HCT116 (cell line): Measurements from ENCODE around the gene C2orf76. TPM values are rescaled to one million over a fixed set of nuclear protein-coding genes. Genes with fewer than 3 reads are reported as not detected.

Experiments
- ATAC-seq: fragments of 200-7000 bp; cut with Tn5 transposase; 2 replicates; pipeline ENCODE4 v1.9.1; 2020; ENCODE audit warnings: mild to moderate bottlenecking, moderate library complexity
- BruUV-seq: library from RNA; stranded (reverse); fragments of 400-500 nt; replicated peaks from 2 replicates; lab custom pipeline; 2021; lab: Mats Ljungman, UMichigan
- CTCF ChIA-PET: fragments of 300-600 bp; sonication (Branson Sonifier 250); formaldehyde crosslinking; loops from one replicate; lab custom pipeline; 2021; ENCODE audit warnings: antibody characterized with exemption; lab: Charles Lee
- POLR2A ChIA-PET: fragments of 300-600, 350-600 bp; sonication (Branson Sonifier 250); formaldehyde crosslinking; loops from one replicate; lab custom pipeline; 2021; ENCODE audit warnings: antibody characterized with exemption; lab: Charles Lee
- RAD21 ChIA-PET, 2 experiments: fragments of 300-600 bp; sonication (Branson Sonifier 250); formaldehyde crosslinking; loops; one replicate each; lab custom pipeline; 2023; ENCODE audit warnings: low total read pairs in 2 of 2; ENCODE audit not compliant: uncharacterized antibody in 2 of 2, unreplicated experiment in 2 of 2, low non-redundant PET in 1 of 2; lab: Charles Lee
- DNase-seq: peaks from one replicate; pipeline ENCODE4 v3.0.0-alpha.2; 2010; ENCODE audit warnings: low read depth, low spot score
- H2AFZ ChIP-seq: fragments of 200-600 bp; shearing (Covaris generic), sonication (generic); 2 replicates; pipeline ENCODE4 v1.6.1; 2017; ENCODE audit warnings: low read depth, mixed run types, mixed read lengths, antibody characterized with exemption, low read length; ENCODE audit not compliant: poor library complexity, severe bottlenecking
- H3K27ac ChIP-seq: 2 replicates; pipeline ENCODE4 v1.5.1; 2012; ENCODE audit warnings: low read depth, low read length
- H3K27me3 ChIP-seq: fragments of 200-600 bp; sonication (generic); 2 replicates; pipeline ENCODE4 v1.6.1; 2016; ENCODE audit warnings: mixed run types, low read length, mixed read lengths; ENCODE audit not compliant: insufficient read depth
- H3K36me3 ChIP-seq, 2 experiments: fragments of 200-500 bp in 1 of 2; fragments of 200-600 bp in 1 of 2; sonication (Bioruptor generic) in 1 of 2; sonication (generic) in 1 of 2; 2 replicates each; pipeline versions ENCODE4 v1.5.1 to v1.6.1; 2014 to 2016; ENCODE audit warnings: low read length in 2 of 2, inconsistent platforms in 1 of 2, mixed read lengths in 1 of 2, mixed run types in 1 of 2; ENCODE audit not compliant: insufficient read depth in 2 of 2, control insufficient read depth in 1 of 2
- H3K4me1 ChIP-seq, 2 experiments: fragments of 200-600 bp in 1 of 2; sonication (generic) in 1 of 2; 2 replicates each; pipeline versions ENCODE4 v1.5.1 to v1.6.1; 2012 to 2017; ENCODE audit warnings: low read length in 2 of 2, inconsistent platforms in 1 of 2, mild to moderate bottlenecking in 1 of 2, mixed read lengths in 1 of 2, mixed run types in 1 of 2, moderate library complexity in 1 of 2; ENCODE audit not compliant: insufficient read depth in 2 of 2, control insufficient read depth in 1 of 2
- H3K4me2 ChIP-seq: fragments of 200-600 bp; sonication (generic); 2 replicates; pipeline ENCODE4 v1.6.1; 2017; ENCODE audit warnings: mixed run types, low read length, mixed read lengths
- H3K4me3 ChIP-seq, 2 experiments: fragments of 200-600 bp in 1 of 2; sonication (generic) in 1 of 2; replicated peaks in 1 of 2; 2 replicates each; pipeline ENCODE4 v1.5.1; 2011 to 2016; ENCODE audit warnings: low read length in 2 of 2, control low read depth in 1 of 2, low read depth in 1 of 2, mild to moderate bottlenecking in 1 of 2, mixed read lengths in 1 of 2, mixed run types in 1 of 2
- H3K79me2 ChIP-seq: fragments of 200-600 bp; sonication (generic); 2 replicates; pipeline ENCODE4 v1.6.1; 2017; ENCODE audit warnings: mild to moderate bottlenecking, mixed run types, low read length, moderate library complexity, mixed read lengths; ENCODE audit not compliant: insufficient read depth
- H3K9ac ChIP-seq: fragments of 200-600 bp; sonication (generic); 2 replicates; pipeline ENCODE4 v1.6.1; 2016; ENCODE audit warnings: low read length, mixed read lengths
- H3K9me2 ChIP-seq: fragments of 200-600 bp; sonication (generic), shearing (Covaris generic); 2 replicates; pipeline ENCODE4 v1.6.1; 2017; ENCODE audit warnings: mixed run types, mild to moderate bottlenecking, moderate library complexity; ENCODE audit not compliant: insufficient read depth
- H3K9me3 ChIP-seq, 2 experiments: fragments of 200-500 bp in 1 of 2; fragments of 200-600 bp in 1 of 2; sonication (Bioruptor generic) in 1 of 2; sonication (generic) in 1 of 2; 2 replicates each; pipeline ENCODE4 v1.6.1; 2014 to 2017; ENCODE audit warnings: low read length in 2 of 2, mixed read lengths in 2 of 2, inconsistent platforms in 1 of 2, low read depth in 1 of 2, mild to moderate bottlenecking in 1 of 2, mixed run types in 1 of 2, moderate library complexity in 1 of 2; ENCODE audit not compliant: control insufficient read depth in 1 of 2, insufficient read depth in 1 of 2
- H4K20me1 ChIP-seq: fragments of 200-600 bp; sonication (generic), shearing (Covaris generic); 2 replicates; pipeline ENCODE4 v1.6.1; 2017; ENCODE audit warnings: mixed run types, mild to moderate bottlenecking, moderate library complexity; ENCODE audit not compliant: insufficient read depth
- CBX3 ChIP-seq: IDR thresholded peaks from 2 replicates; pipeline ENCODE4 v1.6.1; 2012; ENCODE audit warnings: low read depth
- CEBPB ChIP-seq: IDR thresholded peaks from 2 replicates; pipeline ENCODE4 v1.6.1; 2012; ENCODE audit warnings: low read depth
- ELF1 ChIP-seq: IDR thresholded peaks from 2 replicates; pipeline ENCODE4 v1.6.1; 2012; ENCODE audit warnings: low read depth, borderline replicate concordance
- FOSL1 ChIP-seq: IDR thresholded peaks from 2 replicates; pipeline ENCODE4 v1.6.1; 2012; ENCODE audit warnings: low read depth
- JUND ChIP-seq: IDR thresholded peaks from 2 replicates; pipeline ENCODE4 v1.6.1; 2012
- POLR2AphosphoS5 ChIP-seq: IDR thresholded peaks from 2 replicates; pipeline ENCODE4 v1.6.1; 2011; ENCODE audit warnings: mild to moderate bottlenecking, low read depth, low read length, moderate library complexity
- RAD21 ChIP-seq: IDR thresholded peaks from 2 replicates; pipeline ENCODE4 v1.6.1; 2012; ENCODE audit warnings: low read depth, mild to moderate bottlenecking
- SIN3A ChIP-seq: IDR thresholded peaks from 2 replicates; pipeline ENCODE4 v1.6.1; 2012; ENCODE audit warnings: low read depth
- TCF7L2 ChIP-seq: IDR thresholded peaks from 2 replicates; pipeline ENCODE4 v1.7.0; 2011; ENCODE audit warnings: borderline replicate concordance, inconsistent platforms; ENCODE audit not compliant: insufficient read depth, insufficient read length; ENCODE audit errors: extremely low read depth
- intact Hi-C: fragments of 100-400 bp; cut with micrococcal nuclease; formaldehyde crosslinking; loops from 2 replicates; pipeline ENCODE4 v1.10.0; 2022
- total RNA-seq: library from RNA; stranded (reverse); gene quantifications from one replicate; pipeline ENCODE4 v1.2.1, GENCODE V29; 2021; ENCODE audit not compliant: unreplicated experiment
- TF ChIP-seq, protein P1 (sequence below): IDR thresholded peaks from 2 replicates; pipeline ENCODE4 v1.6.1; 2012; ENCODE audit warnings: low read depth
- TF ChIP-seq, protein P2 (sequence below): IDR thresholded peaks from 2 replicates; pipeline ENCODE4 v1.6.1; 2012

C2orf76 gene
- total RNA-seq, 1 experiment from 2014 or later = 10.5 TPM

DNA sequence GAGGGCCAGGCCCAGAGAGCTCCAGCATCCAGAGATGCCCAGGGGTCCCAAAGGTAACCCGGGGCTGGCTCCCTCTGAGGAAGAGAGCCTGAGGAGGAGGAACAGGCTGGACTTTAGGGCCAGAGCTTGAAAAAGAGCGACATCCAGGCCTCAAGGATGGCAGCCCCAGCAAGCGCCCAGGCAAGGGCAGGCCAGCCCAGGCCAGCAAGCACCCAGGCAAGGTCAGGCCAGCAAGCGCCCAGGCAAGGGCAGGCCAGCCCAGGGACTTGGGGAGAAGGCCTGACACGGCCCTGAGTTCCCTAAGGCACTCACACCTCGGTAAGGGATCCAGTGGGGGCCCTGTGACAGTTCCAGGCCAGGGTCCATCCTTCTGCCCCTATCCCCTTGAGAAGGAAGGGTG is 30.6 kb upstream of the C2orf76 start:
- no TSS peak for BruUV-seq
- intact Hi-C loops = no loop called here
- no peak overlapping the region for H3K9ac ChIP-seq
- H3K79me2 ChIP-seq = no peaks in the 10 kb centered on the region
- H3K4me3 ChIP-seq = no peak overlapping the region
- H2AFZ ChIP-seq = no peak overlapping the region
- RAD21 ChIA-PET = no interaction called here
- no peak for DNase-seq
- TF ChIP-seq ELF1 (no peak), SIN3A (no peak), RAD21 (no peak)
- TF ChIP-seq, all 23 proteins: peak for 0
- no peaks in the 10 kb centered on the region for H3K9me3 ChIP-seq
- ChIA-PET POLR2A (no interaction called here), CTCF (no interaction called here)
- H3K27ac ChIP-seq = no peak overlapping the region
- no peaks in the 10 kb centered on the region for H3K27me3 ChIP-seq
- no peaks in the 10 kb centered on the region for H3K36me3 ChIP-seq
- no peaks in the 10 kb centered on the region for H3K9me2 ChIP-seq
- peaks cover 3 to 13% of the 10 kb centered on the region in 2 experiments; a peak in 3 of 4 replicates for H3K4me1 ChIP-seq
- no peak overlapping the region for H3K4me2 ChIP-seq
- no peaks in the 10 kb centered on the region for H4K20me1 ChIP-seq
- ATAC-seq = no peak

DNA sequence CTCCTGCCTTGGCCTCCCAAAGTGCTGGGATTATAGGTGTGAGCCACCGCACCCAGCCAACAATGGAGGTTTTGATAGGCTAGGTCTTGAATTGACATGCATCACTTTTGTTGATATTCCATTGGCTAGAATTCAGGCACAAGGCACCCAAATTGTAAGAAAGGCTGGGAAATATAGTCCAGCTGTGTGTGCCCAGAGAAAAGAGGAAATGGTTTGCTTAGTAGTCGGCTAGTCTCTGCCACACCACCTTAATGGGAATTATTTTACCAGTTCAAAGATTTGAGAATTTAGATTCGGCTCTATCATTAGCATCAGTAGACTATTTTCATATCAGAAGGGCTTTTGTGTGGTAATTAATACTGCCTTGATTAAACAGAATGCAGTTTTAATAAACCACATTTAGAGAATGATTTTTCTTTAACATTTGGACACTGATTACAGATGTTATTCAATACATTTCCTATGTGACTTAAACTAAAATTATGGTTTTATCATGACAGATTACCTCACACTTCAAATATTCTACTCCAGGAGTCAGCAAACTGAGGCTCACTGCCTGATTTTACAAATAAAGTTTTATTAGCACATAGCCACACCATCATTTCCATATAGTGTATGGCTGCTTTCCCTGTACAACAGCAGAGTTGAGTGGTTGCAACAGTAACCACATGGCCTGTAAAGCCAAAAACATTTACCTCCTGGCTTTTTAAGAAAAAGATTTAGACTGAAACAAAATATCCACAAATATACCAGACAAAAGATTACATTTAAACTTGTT is 27.5 kb upstream of the C2orf76 start:
- no peak overlapping the region for H3K4me3 ChIP-seq
- ATAC-seq = no peak
- CTCF ChIA-PET = no interaction called here

More for the DNA sequence above, 27.5 kb upstream of the C2orf76 start:
- BruUV-seq = no TSS peak
- Histone ChIP-seq H3K4me2 (no peak overlapping the region), H3K4me1 (peaks cover 11 to 21% of the 10 kb centered on the region in 2 experiments; a peak in 3 of 4 replicates), H3K79me2 (no peaks in the 10 kb centered on the region), H3K27me3 (no peaks in the 10 kb centered on the region), H2AFZ (no peak overlapping the region), H3K9me2 (no peaks in the 10 kb centered on the region), H3K9me3 (no peaks in the 10 kb centered on the region)
- ChIA-PET RAD21 (no interaction called here), POLR2A (no interaction called here)
- intact Hi-C loops = no loop called here
- no peak for DNase-seq
- TF ChIP-seq CEBPB (no peak), FOSL1 (no peak), TCF7L2 (no peak), CBX3 (no peak), JUND (no peak), POLR2AphosphoS5 (no peak)
- TF ChIP-seq, protein P1, sequence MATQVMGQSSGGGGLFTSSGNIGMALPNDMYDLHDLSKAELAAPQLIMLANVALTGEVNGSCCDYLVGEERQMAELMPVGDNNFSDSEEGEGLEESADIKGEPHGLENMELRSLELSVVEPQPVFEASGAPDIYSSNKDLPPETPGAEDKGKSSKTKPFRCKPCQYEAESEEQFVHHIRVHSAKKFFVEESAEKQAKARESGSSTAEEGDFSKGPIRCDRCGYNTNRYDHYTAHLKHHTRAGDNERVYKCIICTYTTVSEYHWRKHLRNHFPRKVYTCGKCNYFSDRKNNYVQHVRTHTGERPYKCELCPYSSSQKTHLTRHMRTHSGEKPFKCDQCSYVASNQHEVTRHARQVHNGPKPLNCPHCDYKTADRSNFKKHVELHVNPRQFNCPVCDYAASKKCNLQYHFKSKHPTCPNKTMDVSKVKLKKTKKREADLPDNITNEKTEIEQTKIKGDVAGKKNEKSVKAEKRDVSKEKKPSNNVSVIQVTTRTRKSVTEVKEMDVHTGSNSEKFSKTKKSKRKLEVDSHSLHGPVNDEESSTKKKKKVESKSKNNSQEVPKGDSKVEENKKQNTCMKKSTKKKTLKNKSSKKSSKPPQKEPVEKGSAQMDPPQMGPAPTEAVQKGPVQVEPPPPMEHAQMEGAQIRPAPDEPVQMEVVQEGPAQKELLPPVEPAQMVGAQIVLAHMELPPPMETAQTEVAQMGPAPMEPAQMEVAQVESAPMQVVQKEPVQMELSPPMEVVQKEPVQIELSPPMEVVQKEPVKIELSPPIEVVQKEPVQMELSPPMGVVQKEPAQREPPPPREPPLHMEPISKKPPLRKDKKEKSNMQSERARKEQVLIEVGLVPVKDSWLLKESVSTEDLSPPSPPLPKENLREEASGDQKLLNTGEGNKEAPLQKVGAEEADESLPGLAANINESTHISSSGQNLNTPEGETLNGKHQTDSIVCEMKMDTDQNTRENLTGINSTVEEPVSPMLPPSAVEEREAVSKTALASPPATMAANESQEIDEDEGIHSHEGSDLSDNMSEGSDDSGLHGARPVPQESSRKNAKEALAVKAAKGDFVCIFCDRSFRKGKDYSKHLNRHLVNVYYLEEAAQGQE = no peak
- TF ChIP-seq, protein P2, sequence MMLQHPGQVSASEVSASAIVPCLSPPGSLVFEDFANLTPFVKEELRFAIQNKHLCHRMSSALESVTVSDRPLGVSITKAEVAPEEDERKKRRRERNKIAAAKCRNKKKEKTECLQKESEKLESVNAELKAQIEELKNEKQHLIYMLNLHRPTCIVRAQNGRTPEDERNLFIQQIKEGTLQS = no peak
- TF ChIP-seq, all 23 proteins: peak for 0
- Histone ChIP-seq H4K20me1 (no peaks in the 10 kb centered on the region), H3K9ac (no peak overlapping the region), H3K27ac (no peak overlapping the region), H3K36me3 (no peaks in the 10 kb centered on the region)
